GM19452 (cell line): Measurements from ENCODE around the gene HMGN2.
A peak's percentile ranks its signal among the peaks of the same experiment; 100 is the strongest.

ENCODE experiments used
- ATAC-seq: cut with Tn5 transposase; IDR thresholded peaks from one replicate; pipeline ENCODE4 v1.9.1; 2021; ENCODE audit not compliant: unreplicated experiment

Gene HMGN2

GRCh38 chr1:26472320-26472900 is at the start of gene HMGN2:
TSS of gene HMGN2 (plus strand) at chr1:26472440. CDS start at chr1:26472613, 173 bp downstream.
- peak; percentile 43 for ATAC-seq

- no peak for ATAC-seq
Measured at GRCh38 chr1:26429721-26430120, 42.5 kb upstream of the HMGN2 start.

- peak; percentile 93 for ATAC-seq
Measured at GRCh38 chr1:26431979-26432695, 40.1 kb upstream of the HMGN2 start, which contains the start of gene DHDDS. TSS of gene DHDDS (plus strand) at chr1:26432321. CDS start at chr1:26432946, 625 bp downstream.

DNA sequence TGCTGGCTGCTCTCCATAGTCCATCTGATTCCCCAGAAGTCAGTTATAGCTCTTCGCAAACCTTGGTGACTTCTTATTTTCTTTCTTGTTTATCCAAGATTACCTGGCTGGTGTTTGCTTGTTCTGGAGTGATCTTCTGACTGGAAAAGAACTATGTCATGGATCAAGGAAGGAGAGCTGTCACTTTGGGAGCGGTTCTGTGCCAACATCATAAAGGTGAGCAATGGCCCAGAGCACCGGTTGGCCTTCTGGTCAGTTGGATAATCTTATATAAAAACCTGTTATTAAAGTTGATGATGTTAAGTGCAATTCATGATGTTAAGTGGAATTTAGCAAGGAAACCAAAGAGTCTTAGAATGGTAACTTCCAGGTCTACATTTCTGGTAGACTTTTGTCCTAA is 39.4 kb upstream of the HMGN2 start:
- ATAC-seq = no peak

GRCh38 chr1:26434161-26434752 is 38.0 kb upstream of the HMGN2 start:
- ATAC-seq = no peak

GRCh38 chr1:26438041-26438440 is 34.2 kb upstream of the HMGN2 start:
- ATAC-seq = no peak

DNA sequence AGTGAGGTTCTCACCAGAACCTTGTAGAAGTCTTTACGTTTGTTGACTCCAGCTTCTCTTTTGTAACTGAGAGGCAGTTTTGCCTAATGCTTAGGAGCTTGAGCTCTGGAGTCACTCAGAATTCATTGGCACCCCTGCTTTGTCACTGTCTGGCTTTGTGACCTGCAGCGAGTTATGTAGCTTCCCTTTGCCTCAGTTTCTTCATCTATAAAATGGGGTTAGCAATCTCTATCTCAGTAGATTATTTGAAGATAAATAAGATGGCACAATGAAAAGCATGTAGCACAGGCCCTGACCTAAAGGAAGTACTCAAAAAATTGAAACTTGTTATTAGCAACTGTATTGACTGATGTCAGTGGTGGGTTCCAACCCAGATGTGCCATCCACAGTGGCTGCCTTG is 32.0 kb upstream of the HMGN2 start:
- no peak for ATAC-seq

GRCh38 chr1:26449868-26450267 is 22.4 kb upstream of the HMGN2 start:
- no peak for ATAC-seq

DNA sequence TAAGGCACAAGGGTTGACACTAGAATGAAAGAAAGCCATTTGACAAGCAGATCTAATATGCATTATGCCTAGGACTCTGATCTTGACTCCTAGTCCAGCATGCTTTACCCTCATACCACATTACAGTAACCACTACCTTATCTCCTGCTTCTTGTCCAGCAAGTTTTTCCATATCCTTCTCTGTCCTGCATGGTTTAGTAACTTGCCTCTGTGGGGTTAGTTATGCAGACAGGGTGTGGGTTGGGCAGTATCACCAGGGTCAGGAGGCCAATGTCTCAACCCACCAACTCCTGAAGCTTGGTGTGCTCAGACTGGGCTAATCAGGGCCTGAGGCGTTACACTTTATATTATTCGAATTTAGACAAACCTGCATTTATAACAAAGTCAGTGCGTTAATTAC is 21.3 kb upstream of the HMGN2 start:
- ATAC-seq = no peak

- ATAC-seq = no peak
Measured at GRCh38 chr1:26452459-26453183, 19.6 kb upstream of the HMGN2 start.

- ATAC-seq = no peak
Measured at GRCh38 chr1:26459148-26459547, 13.1 kb upstream of the HMGN2 start.

DNA sequence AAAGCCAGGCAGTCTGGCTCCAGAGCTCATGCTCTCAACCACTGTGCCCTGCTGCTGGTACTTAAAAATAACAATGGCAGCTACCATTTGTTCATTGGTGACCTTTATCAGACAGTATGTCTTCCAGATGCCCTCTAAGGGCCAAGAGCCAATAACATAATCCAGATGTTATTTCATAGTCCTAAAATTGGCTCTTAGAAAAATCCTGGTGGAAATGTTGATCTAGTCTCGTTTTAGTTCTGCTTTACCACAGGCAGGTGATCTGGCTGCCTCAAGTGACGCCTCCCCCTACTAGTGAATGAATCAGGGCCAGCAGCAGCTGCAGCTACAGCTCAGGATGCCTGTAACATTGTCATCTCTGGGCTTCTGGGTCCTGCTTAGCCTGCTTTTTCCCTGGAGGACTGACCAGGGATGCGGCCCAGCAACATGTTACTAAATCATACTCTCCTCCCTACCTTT is 12.6 kb upstream of the HMGN2 start:
- ATAC-seq = no peak

DNA sequence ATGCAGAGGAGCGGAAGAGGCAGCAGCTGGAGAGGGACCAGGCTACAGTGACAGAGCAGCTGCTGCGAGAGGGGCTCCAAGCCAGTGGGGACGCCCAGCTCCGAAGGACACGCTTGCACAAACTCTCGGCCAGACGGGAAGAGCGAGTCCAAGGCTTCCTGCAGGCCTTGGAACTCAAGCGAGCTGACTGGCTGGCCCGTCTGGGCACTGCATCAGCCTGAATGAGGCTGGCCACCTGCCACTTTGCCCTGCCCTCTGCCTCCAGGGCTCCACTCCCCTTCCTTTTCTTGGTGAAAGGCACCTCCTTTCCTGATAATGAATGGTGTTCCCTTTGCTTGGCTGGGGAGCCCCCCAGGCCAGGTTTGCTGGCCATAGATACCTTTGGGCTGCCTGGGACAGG is 3.3 kb upstream of the HMGN2 start:
- ATAC-seq = no peak

- no peak for ATAC-seq
Measured at GRCh38 chr1:26469558-26469957, 2.7 kb upstream of the HMGN2 start.

DNA sequence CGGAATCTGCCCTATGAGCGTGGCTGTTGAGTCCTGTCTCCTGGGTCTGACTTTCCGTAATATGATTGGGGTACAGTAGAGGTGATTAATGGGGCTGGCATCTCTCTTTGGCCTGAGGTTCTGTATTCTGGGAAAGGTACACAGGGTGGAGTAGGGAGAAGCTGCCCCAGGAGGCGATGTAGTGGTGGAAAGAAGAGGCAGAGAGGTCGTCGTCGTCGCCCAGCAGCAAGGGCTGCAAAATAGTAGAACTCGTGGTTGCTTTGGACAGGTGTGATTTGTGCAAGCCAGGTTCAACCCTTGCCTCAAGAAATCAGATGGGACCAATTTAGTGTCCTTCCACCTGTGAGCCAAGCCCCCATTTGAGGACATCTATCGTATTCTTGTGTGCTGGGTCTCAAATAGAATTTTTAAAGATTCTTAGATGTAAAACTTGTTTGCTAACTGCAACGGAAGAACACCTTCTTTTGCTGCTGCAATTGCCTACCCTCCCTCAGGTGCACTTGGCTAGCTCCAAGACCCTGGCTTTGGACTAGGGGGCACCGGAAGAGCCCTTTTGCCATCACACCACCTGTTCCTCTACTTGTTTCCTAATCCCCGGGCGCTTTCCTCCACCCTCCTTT is 1.3 kb upstream of the HMGN2 start:
- no peak for ATAC-seq

GRCh38 chr1:26471498-26472319 is 531 bp upstream of the HMGN2 start:
- ATAC-seq = peak; percentile 9

GRCh38 chr1:26472901-26473845 is 933 bp downstream of the HMGN2 start:
- peak; percentile 68 for ATAC-seq

DNA sequence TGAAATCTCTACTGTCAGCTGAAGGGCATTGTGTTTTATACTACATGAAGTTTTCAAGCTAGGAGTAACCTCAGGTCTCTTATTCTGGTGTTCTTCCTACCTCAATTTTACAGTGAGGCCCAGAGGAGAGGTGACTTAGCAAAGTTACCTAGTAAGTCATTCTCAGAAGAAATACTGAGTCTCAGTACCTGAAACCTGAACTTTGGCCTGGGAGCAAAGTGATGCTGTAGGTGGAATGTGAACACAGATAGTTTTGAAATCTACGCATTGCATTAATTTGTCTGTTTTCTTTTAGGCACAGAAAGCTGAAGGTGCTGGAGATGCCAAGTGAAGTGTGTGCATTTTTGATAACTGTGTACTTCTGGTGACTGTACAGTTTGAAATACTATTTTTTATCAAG is 2.6 kb downstream of the HMGN2 start:
- no peak for ATAC-seq

GRCh38 chr1:26475989-26476388 is 3.7 kb downstream of the HMGN2 start:
- no peak for ATAC-seq
